Measurements from ENCODE around the gene KLK13. TPM values are rescaled to one million over a fixed set of nuclear protein-coding genes. Genes with fewer than 3 reads are reported as not detected.

KLK13 gene, protein sequence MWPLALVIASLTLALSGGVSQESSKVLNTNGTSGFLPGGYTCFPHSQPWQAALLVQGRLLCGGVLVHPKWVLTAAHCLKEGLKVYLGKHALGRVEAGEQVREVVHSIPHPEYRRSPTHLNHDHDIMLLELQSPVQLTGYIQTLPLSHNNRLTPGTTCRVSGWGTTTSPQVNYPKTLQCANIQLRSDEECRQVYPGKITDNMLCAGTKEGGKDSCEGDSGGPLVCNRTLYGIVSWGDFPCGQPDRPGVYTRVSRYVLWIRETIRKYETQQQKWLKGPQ
- total RNA-seq = not detected in 2 replicates

DNA sequence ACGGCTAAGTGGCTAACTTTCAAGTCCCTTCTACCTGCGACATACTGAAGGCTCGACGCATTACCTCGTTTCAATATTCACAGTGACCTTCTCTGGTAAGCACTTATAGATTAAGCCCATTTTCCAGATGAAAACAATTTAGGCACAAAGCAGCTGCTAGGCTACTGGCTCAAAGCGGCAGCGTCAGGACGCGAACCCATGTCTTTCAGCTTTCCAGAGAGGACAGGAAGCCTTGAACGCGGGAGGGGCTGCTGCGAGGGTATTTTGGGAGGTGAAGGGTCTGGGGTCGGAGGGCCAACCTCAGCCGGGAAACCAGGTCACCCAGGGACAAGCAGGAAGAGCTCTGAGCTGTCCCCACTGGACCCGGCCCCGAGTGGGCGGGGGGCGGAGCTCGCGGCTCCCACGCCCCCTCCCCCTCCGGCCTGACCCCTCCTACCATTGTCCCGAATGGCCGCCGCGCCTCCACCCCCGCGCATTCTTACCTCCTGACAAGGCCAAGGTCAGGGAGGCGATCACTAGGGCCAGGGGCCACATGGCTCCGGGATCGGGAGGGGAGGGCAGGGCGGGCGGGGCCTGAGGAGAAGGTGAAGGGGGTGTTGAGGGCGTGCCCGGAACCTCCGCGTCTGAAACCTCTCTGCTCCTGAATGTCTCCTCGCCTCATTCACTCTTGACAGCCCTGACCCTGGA, at the start of gene KLK13:
KLK13 (minus strand) TSS at position 559 of the 687 bp plus-strand sequence; CDS start at position 534, 25 bp downstream.

DNA sequence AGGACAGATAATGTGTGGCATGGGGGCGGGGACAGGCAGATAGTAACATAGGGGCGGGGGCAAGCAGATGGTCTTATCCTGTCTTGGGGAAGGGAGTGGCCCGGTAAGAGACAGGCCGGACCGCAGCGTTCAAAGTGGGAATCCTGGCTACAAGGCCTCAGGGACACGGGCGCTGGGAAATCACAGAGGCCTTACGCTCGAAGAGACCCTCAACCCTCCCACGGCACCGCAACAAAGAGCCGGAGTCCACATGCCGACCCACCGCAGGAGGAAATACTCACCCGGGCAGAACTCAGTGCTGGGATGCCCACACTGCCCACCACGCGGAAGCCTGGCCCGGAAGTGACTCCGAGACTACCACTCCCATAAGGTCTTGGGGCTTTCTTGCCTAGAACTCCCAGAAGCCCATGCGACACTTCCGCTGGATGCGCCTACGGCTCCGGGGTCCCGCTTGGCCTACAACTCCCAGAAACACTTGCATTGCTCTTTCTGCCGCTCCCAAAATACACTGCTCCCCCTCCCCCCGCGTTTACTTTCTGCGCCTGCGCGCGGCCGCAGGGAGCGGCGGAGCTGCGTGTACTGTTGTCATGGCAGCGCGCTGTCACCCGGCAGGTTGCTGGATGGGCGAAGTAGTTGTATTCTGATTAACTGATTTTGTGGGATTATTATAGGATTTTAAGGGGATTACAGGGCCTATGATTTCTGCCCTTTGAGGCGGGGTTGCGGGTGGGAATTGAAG, 43.3 kb upstream of the KLK13 start, which contains the start of gene CTU1:
CTU1 (minus strand) TSS at position 344 of the 739 bp plus-strand sequence. CDS start 3,840 bp downstream, outside the sequence.

DNA sequence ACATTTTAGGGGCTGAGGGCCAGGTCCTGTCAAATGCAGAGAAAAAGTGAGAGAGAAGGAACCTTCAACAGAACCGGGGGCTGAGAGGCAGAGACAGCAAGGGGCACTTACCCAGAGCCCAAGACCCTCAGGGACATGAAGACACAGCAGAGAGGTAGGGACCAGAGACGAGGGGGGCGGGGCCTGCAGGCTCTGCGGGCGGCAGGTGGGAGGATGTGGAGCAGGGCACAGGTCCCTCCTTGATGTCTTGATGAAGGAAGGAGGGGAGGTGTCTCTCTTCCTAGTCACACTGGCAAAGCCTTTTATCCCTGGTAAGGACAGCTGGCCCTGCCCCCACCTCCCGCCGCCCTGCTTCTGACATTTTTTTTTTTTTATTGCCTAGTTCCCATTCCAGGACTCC, 17.7 kb upstream of the KLK13 start, which contains the start of gene KLK14:
KLK14 (minus strand) TSS at position 277 of the 400 bp plus-strand sequence; CDS start at position 4, 273 bp downstream.

DNA sequence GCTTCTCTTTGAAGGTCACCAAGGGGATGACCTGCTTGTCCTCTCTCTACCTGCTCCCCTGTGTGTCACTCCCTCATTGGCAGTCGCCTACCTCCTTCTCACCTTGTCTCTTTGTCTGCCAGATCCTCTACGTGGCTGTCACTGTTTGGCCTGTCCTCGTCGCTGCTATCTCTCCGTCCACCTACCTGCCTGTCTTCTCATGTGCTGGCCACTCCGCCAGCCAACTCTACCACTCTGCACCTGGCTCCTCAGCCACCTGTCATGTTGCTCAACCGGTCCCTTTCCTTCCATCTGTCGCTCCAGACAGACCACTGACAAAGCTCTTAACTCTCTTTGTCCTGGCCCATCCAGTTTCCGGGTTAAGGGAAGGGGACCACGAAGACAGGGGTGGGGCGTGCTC, 30.2 kb downstream of the KLK13 start, which contains the start of gene KLK12:
KLK12 (minus strand) TSS at position 299 of the 400 bp plus-strand sequence. CDS start 381 bp downstream, outside the sequence.

DNA sequence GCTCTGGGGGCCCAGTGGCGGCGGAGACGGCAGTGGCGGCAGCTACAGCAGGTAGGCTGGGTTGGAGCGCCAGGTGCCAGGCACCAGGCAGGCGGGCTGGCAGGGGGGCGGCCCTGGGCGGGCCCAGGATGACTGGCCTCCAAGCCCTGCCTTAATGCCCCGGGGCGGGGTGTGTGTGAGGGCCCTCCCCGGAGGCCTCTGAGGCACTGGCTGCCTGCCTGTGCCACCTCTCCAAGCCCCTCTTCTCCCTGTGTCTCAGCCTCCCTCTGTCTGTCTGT, 38.4 kb downstream of the KLK13 start, which contains the start of gene KLK11:
KLK11 (minus strand) TSS at position 63 of the 278 bp plus-strand sequence. CDS start 985 bp downstream, outside the sequence.

DNA sequence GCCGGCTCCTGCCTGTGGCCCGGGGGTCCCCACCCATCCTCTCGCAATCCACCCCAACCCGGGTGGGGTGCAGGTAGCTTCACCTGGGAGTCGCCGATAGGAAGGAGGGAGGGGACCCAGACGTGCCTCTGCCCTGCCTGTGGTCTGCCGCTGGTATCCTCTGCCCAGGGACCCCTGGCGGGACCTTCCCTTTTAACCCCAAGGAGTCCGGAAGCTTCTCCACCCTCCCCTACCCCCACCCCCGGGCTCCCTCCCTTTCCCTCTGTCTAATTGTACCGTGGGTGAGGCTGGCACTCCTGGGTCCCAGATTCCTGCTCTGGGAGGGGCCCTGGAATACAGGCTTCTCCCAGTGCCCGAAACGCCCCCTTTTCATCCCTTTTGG, 45.4 kb downstream of the KLK13 start, which contains the start of gene KLK10:
KLK10 (minus strand) TSS at position 166 of the 382 bp plus-strand sequence. CDS start 579 bp downstream, outside the sequence.

Other genes starting within 250 kb of the KLK13 start
- not detected in 2 replicates for gene KLK1, start 241.3 kb downstream of the KLK13 start, total RNA-seq
- not detected in 2 replicates for gene KLK15, start 231.5 kb downstream of the KLK13 start, total RNA-seq
- not detected in 2 replicates for gene KLK3, start 210.2 kb downstream of the KLK13 start, total RNA-seq
- gene KLK2, start 191.7 kb downstream of the KLK13 start, total RNA-seq = 0.89 TPM in 1 of 2 replicates, not detected in the other
- not detected in 2 replicates for gene KLK4, start 153.7 kb downstream of the KLK13 start, total RNA-seq
- gene KLK5, start 112.1 kb downstream of the KLK13 start, total RNA-seq = not detected in 2 replicates
- gene KLK6, start 95.5 kb downstream of the KLK13 start, total RNA-seq = not detected in 2 replicates
- not detected in 2 replicates for gene KLK7, start 81.2 kb downstream of the KLK13 start, total RNA-seq
- gene KLK8, start 63.5 kb downstream of the KLK13 start, total RNA-seq = not detected in 2 replicates
- gene KLK10, start 45.4 kb downstream of the KLK13 start, total RNA-seq = not detected in 2 replicates
- gene KLK11, start 38.5 kb downstream of the KLK13 start, total RNA-seq = not detected in 2 replicates
- not detected in 2 replicates for gene KLK12, start 30.1 kb downstream of the KLK13 start, total RNA-seq
- gene KLK14, start 17.8 kb upstream of the KLK13 start, total RNA-seq = not detected in 2 replicates
- 8.6 and 8.7 TPM in 2 replicates for gene CTU1, start 43.3 kb upstream of the KLK13 start, total RNA-seq
- gene SIGLEC9, start 59.8 kb upstream of the KLK13 start, total RNA-seq = under 0.01 TPM in 1 of 2 replicates, not detected in the other
- gene SIGLEC7, start 77.2 kb upstream of the KLK13 start, total RNA-seq = not detected in 2 replicates
- gene CD33, start 160.0 kb upstream of the KLK13 start, total RNA-seq = not detected in 2 replicates
- not detected in 2 replicates for gene SIGLECL1, start 186.0 kb upstream of the KLK13 start, total RNA-seq
- gene IGLON5, start 246.6 kb upstream of the KLK13 start, total RNA-seq = not detected in 2 replicates

Measured in bronchus fibroblast of lung (primary cell).